Measurements from ENCODE around the gene AQP6.
A peak's percentile ranks its signal among the peaks of the same experiment; 100 is the strongest.

AQP6 gene

GRCh38 chr12:50006754-50007442, 34.2 kb downstream of the AQP6 start:
- no peak for DNase-seq

- no peak for DNase-seq
Measured at GRCh38 chr12:50013361-50014147, 40.8 kb downstream of the AQP6 start.

- DNase-seq: no peak
Measured at GRCh38 chr12:50014342-50014741, 41.6 kb downstream of the AQP6 start.

- no peak for DNase-seq
Measured at GRCh38 chr12:50016501-50017475, 44.0 kb downstream of the AQP6 start.

GRCh38 chr12:50017641-50018040, 44.9 kb downstream of the AQP6 start:
- DNase-seq: no peak

GRCh38 chr12:50018154-50018553, 45.4 kb downstream of the AQP6 start:
- no peak for DNase-seq

- DNase-seq: no peak
Measured at GRCh38 chr12:50018968-50019367, 46.2 kb downstream of the AQP6 start.

- no peak for DNase-seq
Measured at GRCh38 chr12:50019524-50019923, 46.8 kb downstream of the AQP6 start.

- no peak for DNase-seq
Measured at GRCh38 chr12:50021031-50021430, 48.3 kb downstream of the AQP6 start.

- DNase-seq: no peak
Measured at GRCh38 chr12:50022903-50023302, 50.2 kb downstream of the AQP6 start.

- DNase-seq: no peak
Measured at GRCh38 chr12:50024227-50024626, 51.5 kb downstream of the AQP6 start.

- DNase-seq: no peak
Measured at GRCh38 chr12:50024805-50025186, 52.0 kb downstream of the AQP6 start.

- peak; percentile 95 for DNase-seq
Measured at GRCh38 chr12:50025187-50026059, 52.7 kb downstream of the AQP6 start, which contains the start of gene RACGAP1. Gene RACGAP1, minus strand, starts transcription at chr12:50025494. Its CDS starts 8,779 bp downstream, at chr12:50016715.

GRCh38 chr12:50026691-50027090, 53.9 kb downstream of the AQP6 start:
- no peak for DNase-seq

Data from NCI-H1436 treated with DMSO at 0.1 percent for 48 hours (cell line).